Keratinocyte (primary cell): ENCODE measurements around the gene EFCAB6. TPM values are rescaled to one million over a fixed set of nuclear protein-coding genes. Genes with fewer than 3 reads are reported as not detected.

Source experiments
- DNase-seq: peaks from one replicate; pipeline ENCODE4 v3.0.0-alpha.2; 2011; ENCODE audit warnings: low read depth, missing footprints, low spot score
- FAIRE-seq: peaks from 2 replicates; lab custom pipeline; 2011; peaks lifted over from hg19 to GRCh38; lab: Jason Lieb, UNC
- H2AFZ ChIP-seq: 2 replicates; pipeline ENCODE4 v1.6.0; 2012; ENCODE audit warnings: low read length, control low read depth, inconsistent platforms; ENCODE audit not compliant: control insufficient read depth
- H3K27ac ChIP-seq: 2 replicates; pipeline ENCODE4 v1.5.1; 2011; ENCODE audit warnings: low read length; ENCODE audit not compliant: control insufficient read depth, insufficient read depth
- H3K27me3 ChIP-seq: 3 replicates; pipeline ENCODE4 v1.6.0; 2011; ENCODE audit warnings: low read length; ENCODE audit not compliant: control insufficient read depth, insufficient read depth; ENCODE audit errors: extremely low read depth
- H3K36me3 ChIP-seq, 2 experiments: 2 replicates in 1 of 2; 3 replicates in 1 of 2; pipeline ENCODE4 v1.5.1; 2011; ENCODE audit warnings: low read length in 2 of 2, mild to moderate bottlenecking in 1 of 2; ENCODE audit not compliant: control insufficient read depth in 2 of 2, insufficient read depth in 2 of 2; ENCODE audit errors: extremely low read depth in 1 of 2
- H3K4me1 ChIP-seq: 3 replicates; pipeline ENCODE4 v1.5.1; 2011; ENCODE audit warnings: low read length; ENCODE audit not compliant: control insufficient read depth, insufficient read depth; ENCODE audit errors: extremely low read depth
- H3K4me2 ChIP-seq: 3 replicates; pipeline ENCODE4 v1.6.0; 2011; ENCODE audit warnings: low read depth, low read length; ENCODE audit not compliant: control insufficient read depth, insufficient read depth; ENCODE audit errors: extremely low read depth
- H3K4me3 ChIP-seq, 3 experiments: fragments of 200-600 bp in 1 of 3; sonication (generic) in 1 of 3; 2 replicates in 2 of 3; 3 replicates in 1 of 3; pipeline ENCODE4 v1.5.1; 2011 to 2016; ENCODE audit warnings: low read length in 3 of 3, mild to moderate bottlenecking in 3 of 3, control low read depth in 2 of 3, inconsistent platforms in 1 of 3, low read depth in 1 of 3, mixed read lengths in 1 of 3, mixed run types in 1 of 3, moderate library complexity in 1 of 3; ENCODE audit not compliant: control insufficient read depth in 2 of 3, insufficient read depth in 2 of 3; ENCODE audit errors: extremely low read depth in 1 of 3
- H3K79me2 ChIP-seq: 2 replicates; pipeline ENCODE4 v1.6.0; 2012; ENCODE audit warnings: low read length; ENCODE audit not compliant: control insufficient read depth, insufficient read depth
- H3K9ac ChIP-seq: 3 replicates; pipeline ENCODE4 v1.6.0; 2011; ENCODE audit warnings: low read length; ENCODE audit not compliant: control insufficient read depth, insufficient read depth; ENCODE audit errors: extremely low read depth
- H3K9me1 ChIP-seq: 3 replicates; pipeline ENCODE4 v1.6.0; 2011; ENCODE audit warnings: low read length; ENCODE audit not compliant: control insufficient read depth, insufficient read depth; ENCODE audit errors: extremely low read depth
- H3K9me3 ChIP-seq: 2 replicates; pipeline ENCODE4 v1.5.1; 2012; ENCODE audit warnings: low read depth, low read length; ENCODE audit not compliant: control insufficient read depth
- H4K20me1 ChIP-seq: 3 replicates; pipeline ENCODE4 v1.6.0; 2011; ENCODE audit warnings: low read length; ENCODE audit not compliant: control insufficient read depth, insufficient read depth; ENCODE audit errors: extremely low read depth
- EZH2 ChIP-seq: IDR thresholded peaks from one replicate; pipeline ENCODE4 v1.6.1; 2012; ENCODE audit warnings: inconsistent platforms, mild to moderate bottlenecking, low read length, moderate library complexity
- dilution Hi-C: fragments of 300-500 bp; cut with MboI; formaldehyde crosslinking; loops from one replicate; pipeline ENCODE4 v1.7.0; 2020; ENCODE audit warnings: low sequenced_read_pairs; ENCODE audit not compliant: extremely low pct_ligation_motif_present
- polyA plus RNA-seq, 5 experiments: library from polyadenylated mRNA; depleted of rRNA in 3 of 5; stranded (reverse) in 3 of 5; stranded (forward) in 1 of 5; unstranded in 1 of 5; fragments of >200 nt; gene quantifications; 1 replicate in 1 of 5; 2 replicates in 3 of 5; 3 replicates in 1 of 5; pipeline versions ENCODE4 v1.2.1 to v1.2.3, GENCODE V29; 2011 to 2012; ENCODE audit warnings: missing spikeins in 2 of 5, low read depth in 1 of 5, low replicate concordance in 1 of 5
- TF ChIP-seq, protein P1 (sequence below), 3 experiments: IDR thresholded peaks in 1 of 3; conservative IDR thresholded peaks in 1 of 3; optimal IDR thresholded peaks in 1 of 3; 2 replicates in 2 of 3; 3 replicates in 1 of 3; pipeline versions ENCODE3 to v1.5.1; 2011; ENCODE audit warnings: low read length in 3 of 3, mild to moderate bottlenecking in 3 of 3, moderate library complexity in 2 of 3, control low read depth in 1 of 3, inconsistent platforms in 1 of 3; ENCODE audit not compliant: insufficient read depth in 2 of 3; ENCODE audit errors: extremely low read depth in 1 of 3

Gene EFCAB6
- polyA plus RNA-seq, 1 donor (not counting 4 experiments of a cell fraction or from before 2014, with no cell fraction given) = 0.18 TPM

DNA sequence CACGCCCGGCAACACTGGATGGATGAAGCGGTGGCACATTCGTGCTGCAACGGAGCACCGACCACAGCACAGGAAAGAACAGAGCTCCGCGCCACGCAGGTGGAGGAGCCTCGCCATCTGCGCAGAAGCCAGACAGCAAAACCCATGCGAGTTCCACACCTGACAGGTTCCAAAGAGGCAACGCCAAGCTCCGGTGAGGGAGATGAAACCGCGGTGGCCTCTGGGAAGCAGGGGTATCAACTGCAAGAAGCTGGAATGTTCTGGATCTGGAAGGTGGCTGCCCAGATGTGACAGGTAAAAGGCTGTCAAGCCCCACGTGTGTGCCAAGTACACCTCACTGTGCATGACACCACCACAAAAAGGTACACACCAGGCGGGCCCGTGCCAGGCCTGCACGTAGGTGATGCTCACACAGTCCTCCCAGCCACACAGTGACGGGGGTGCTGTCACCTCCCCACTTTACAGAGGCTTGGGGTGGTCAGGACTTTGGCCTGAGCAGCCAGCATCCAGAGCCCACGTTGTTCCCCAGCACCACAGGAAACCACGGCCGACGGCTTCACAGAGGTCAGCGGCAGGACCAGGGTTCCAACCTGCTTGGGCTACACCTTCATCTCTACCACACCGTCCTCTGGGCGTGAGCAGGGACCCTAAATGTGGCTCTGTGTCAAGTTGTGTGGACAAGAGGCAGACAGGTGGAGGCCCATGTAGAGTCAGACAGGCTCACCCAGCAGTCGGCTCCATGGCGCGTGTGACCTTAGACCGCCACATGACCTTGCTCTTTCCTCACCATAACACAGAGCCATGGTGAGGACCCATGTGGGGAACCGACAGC lies 19.7 kb upstream of the EFCAB6 start:
- dilution Hi-C loops = no loop called here
- no peaks in the 10 kb centered on the region for H3K36me3 ChIP-seq
- no peak overlapping the region for H3K9ac ChIP-seq
- no peak for DNase-seq
- H3K4me3 ChIP-seq = no peak overlapping the region
- TF ChIP-seq EZH2 = no peak
- TF ChIP-seq, protein P1, sequence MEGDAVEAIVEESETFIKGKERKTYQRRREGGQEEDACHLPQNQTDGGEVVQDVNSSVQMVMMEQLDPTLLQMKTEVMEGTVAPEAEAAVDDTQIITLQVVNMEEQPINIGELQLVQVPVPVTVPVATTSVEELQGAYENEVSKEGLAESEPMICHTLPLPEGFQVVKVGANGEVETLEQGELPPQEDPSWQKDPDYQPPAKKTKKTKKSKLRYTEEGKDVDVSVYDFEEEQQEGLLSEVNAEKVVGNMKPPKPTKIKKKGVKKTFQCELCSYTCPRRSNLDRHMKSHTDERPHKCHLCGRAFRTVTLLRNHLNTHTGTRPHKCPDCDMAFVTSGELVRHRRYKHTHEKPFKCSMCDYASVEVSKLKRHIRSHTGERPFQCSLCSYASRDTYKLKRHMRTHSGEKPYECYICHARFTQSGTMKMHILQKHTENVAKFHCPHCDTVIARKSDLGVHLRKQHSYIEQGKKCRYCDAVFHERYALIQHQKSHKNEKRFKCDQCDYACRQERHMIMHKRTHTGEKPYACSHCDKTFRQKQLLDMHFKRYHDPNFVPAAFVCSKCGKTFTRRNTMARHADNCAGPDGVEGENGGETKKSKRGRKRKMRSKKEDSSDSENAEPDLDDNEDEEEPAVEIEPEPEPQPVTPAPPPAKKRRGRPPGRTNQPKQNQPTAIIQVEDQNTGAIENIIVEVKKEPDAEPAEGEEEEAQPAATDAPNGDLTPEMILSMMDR (optimal IDR thresholded peaks at IDR 0.05 in 1 of 3, IDR thresholded peaks at IDR 0.05 in 1 of 3, conservative IDR thresholded peaks at IDR 0.05 in 1 of 3; ENCODE audit: extremely low read depth in 1 of 3, insufficient read depth in 2 of 3, low read length in 3 of 3) = no peak
- H4K20me1 ChIP-seq = no peaks in the 10 kb centered on the region
- FAIRE-seq = no peak
- no peak overlapping the region for H3K27ac ChIP-seq
- H3K9me1 ChIP-seq = no peaks in the 10 kb centered on the region
- peaks cover 6% of the 10 kb centered on the region for H3K27me3 ChIP-seq
- H3K9me3 ChIP-seq = no peaks in the 10 kb centered on the region
- no peak overlapping the region for H3K4me2 ChIP-seq
- no peaks in the 10 kb centered on the region for H3K79me2 ChIP-seq
- H3K4me1 ChIP-seq = peaks cover 4% of the 10 kb centered on the region
- H2AFZ ChIP-seq = no peak overlapping the region

DNA sequence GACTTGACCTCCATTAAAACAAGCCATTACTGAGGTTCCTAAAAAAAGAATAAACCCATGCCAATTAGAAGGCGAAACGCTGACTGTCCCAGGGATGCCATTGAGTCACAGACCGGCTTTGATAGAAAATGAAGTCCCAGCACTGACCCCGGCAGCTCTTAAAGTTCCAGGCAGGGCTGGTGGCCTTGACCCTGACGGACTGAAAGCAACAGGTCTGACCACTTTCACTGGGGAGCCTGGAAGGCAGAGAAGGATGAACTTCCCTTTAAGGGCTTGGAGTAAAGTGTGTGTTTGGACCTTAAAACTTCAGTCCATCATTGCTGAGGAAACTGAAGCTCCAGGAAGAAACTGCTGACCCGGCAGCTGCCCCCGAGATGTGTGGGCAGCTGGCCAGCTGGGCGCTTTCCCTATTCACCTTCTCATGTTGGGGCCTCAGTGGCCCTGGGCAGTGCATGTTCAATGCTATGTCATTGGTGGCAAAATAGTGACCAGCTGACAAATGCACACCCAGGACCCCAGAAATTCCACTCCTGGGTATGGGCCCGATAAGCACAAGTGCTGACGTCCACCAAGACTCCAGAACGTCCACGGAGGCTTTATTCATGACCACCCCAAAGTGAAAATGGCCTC lies 18.9 kb upstream of the EFCAB6 start:
- peaks cover 11% of the 10 kb centered on the region for H3K4me1 ChIP-seq

More for the DNA sequence above, 18.9 kb upstream of the EFCAB6 start:
- H2AFZ ChIP-seq = no peak overlapping the region
- no peak overlapping the region for H3K4me2 ChIP-seq
- FAIRE-seq = no peak
- H3K9me1 ChIP-seq = no peaks in the 10 kb centered on the region
- H4K20me1 ChIP-seq = no peaks in the 10 kb centered on the region
- H3K36me3 ChIP-seq = no peaks in the 10 kb centered on the region
- no peak overlapping the region for H3K4me3 ChIP-seq
- dilution Hi-C loops = no loop called here
- no peak for TF ChIP-seq EZH2
- TF ChIP-seq, protein P1 (optimal IDR thresholded peaks at IDR 0.05 in 1 of 3, IDR thresholded peaks at IDR 0.05 in 1 of 3, conservative IDR thresholded peaks at IDR 0.05 in 1 of 3; ENCODE audit: extremely low read depth in 1 of 3, insufficient read depth in 2 of 3, low read length in 3 of 3) = no peak
- peaks cover 6% of the 10 kb centered on the region for H3K27me3 ChIP-seq
- H3K9me3 ChIP-seq = no peaks in the 10 kb centered on the region
- H3K9ac ChIP-seq = no peak overlapping the region
- no peak for DNase-seq
- no peaks in the 10 kb centered on the region for H3K79me2 ChIP-seq
- no peak overlapping the region for H3K27ac ChIP-seq
